ENCODE results near the gene ZNF197.
"Not testable (repeated sequence)": the region's sequence is repeated elsewhere in the genome, so short reads cannot be mapped to it uniquely, and the experiment has no call there.

Gene ZNF197

GRCh38 chr3:44665173-44665572 lies 40.3 kb downstream of the ZNF197 start:
- no peak for DNase-seq

GRCh38 chr3:44666346-44666745 lies 41.5 kb downstream of the ZNF197 start:
- DNase-seq, result no peak

GRCh38 chr3:44669760-44670159 lies 44.9 kb downstream of the ZNF197 start:
- no peak for DNase-seq

- DNase-seq, result not testable (repeated sequence)
Measured at GRCh38 chr3:44673466-44673865, 48.6 kb downstream of the ZNF197 start.

- DNase-seq, result no peak
Measured at GRCh38 chr3:44674211-44674610, 49.4 kb downstream of the ZNF197 start.

GRCh38 chr3:44678480-44679116 lies 53.8 kb downstream of the ZNF197 start:
- DNase-seq, result no peak

GRCh38 chr3:44680921-44681455 lies 56.2 kb downstream of the ZNF197 start:
- no peak for DNase-seq

- peak; percentile 64 for DNase-seq
Measured at GRCh38 chr3:44682182-44682896, 57.5 kb downstream of the ZNF197 start.

- DNase-seq, result peak; percentile 70
Measured at GRCh38 chr3:44685128-44685800, 60.4 kb downstream of the ZNF197 start.

- no peak for DNase-seq
Measured at GRCh38 chr3:44687898-44688297, 63.1 kb downstream of the ZNF197 start.
